GM18498 (cell line): ENCODE results near the gene KLK13.

Source experiments
- ATAC-seq: cut with Tn5 transposase; IDR thresholded peaks from one replicate; pipeline ENCODE4 v1.9.1; 2021; ENCODE audit warnings: mild to moderate bottlenecking, moderate library complexity; ENCODE audit not compliant: unreplicated experiment

The KLK13 gene, protein sequence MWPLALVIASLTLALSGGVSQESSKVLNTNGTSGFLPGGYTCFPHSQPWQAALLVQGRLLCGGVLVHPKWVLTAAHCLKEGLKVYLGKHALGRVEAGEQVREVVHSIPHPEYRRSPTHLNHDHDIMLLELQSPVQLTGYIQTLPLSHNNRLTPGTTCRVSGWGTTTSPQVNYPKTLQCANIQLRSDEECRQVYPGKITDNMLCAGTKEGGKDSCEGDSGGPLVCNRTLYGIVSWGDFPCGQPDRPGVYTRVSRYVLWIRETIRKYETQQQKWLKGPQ

DNA sequence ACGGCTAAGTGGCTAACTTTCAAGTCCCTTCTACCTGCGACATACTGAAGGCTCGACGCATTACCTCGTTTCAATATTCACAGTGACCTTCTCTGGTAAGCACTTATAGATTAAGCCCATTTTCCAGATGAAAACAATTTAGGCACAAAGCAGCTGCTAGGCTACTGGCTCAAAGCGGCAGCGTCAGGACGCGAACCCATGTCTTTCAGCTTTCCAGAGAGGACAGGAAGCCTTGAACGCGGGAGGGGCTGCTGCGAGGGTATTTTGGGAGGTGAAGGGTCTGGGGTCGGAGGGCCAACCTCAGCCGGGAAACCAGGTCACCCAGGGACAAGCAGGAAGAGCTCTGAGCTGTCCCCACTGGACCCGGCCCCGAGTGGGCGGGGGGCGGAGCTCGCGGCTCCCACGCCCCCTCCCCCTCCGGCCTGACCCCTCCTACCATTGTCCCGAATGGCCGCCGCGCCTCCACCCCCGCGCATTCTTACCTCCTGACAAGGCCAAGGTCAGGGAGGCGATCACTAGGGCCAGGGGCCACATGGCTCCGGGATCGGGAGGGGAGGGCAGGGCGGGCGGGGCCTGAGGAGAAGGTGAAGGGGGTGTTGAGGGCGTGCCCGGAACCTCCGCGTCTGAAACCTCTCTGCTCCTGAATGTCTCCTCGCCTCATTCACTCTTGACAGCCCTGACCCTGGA lies at the start of gene KLK13:
Gene KLK13 (minus strand): TSS at position 559 of the 687 bp plus-strand sequence. CDS start 25 bp downstream, at position 534.
- no peak for ATAC-seq

DNA sequence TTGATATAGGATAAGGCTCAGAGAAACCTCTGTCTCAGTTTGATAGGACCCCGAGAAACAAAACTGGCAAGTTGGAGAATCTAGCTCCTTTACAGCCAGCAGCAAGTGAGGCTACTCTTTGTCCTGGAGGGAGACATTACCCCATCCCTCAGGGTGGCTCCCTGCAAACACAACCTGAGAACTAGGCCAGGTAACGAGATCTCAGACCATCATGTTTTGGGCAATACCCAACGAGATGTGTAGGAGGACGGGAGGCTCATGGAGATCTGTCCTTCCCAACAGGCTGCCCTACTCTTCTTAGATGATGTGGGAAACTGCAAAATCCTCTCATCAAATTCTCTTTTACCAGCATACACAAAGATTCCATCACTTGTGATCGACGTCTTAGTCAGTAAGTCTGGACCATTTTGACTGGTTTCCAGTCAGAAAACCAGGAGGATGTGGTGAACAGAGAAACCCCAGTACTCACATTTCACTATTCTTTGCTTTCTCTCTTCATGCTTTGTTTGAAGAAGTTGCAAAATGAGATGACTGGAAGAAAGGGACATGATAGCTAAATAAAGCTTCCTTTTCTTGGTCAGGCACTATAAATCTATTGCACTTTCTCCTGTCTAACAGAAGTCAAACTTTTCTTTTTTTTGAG lies 49.3 kb upstream of the KLK13 start:
- ATAC-seq: no peak

DNA sequence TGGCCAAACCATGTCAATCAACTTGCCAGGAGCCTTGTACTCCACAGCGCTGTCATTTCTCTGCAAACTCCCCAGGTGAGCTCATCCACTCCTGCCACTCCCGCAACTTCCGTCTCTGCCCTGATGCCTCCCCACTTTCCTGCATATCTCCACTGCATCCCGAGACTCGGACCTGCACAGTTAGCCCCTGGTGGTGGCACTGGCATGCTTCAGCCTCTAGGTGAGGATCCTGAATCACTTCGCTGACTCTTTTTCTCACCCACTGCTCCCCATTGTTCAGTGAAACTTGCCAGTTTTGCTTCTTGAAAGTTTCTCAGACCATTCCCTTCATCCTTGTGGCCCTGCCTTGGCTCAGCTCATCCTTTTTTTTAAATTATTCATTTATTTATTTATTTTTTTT lies 46.7 kb upstream of the KLK13 start:
- no peak for ATAC-seq

DNA sequence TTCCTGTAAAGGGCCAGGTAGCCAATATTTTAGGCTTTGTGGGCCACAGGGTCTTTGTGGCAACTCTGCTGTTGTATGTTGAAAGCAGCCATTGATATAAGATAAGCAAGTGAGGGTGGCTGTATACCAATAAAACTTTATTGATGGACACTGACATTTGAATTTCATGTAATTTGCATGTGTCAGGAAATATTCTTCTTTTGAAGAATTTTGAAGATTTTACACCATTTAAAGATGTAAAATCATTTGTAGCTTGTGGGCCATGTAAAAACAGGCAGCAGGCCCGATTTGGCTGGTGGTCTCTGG lies 45.7 kb upstream of the KLK13 start:
- no peak for ATAC-seq

DNA sequence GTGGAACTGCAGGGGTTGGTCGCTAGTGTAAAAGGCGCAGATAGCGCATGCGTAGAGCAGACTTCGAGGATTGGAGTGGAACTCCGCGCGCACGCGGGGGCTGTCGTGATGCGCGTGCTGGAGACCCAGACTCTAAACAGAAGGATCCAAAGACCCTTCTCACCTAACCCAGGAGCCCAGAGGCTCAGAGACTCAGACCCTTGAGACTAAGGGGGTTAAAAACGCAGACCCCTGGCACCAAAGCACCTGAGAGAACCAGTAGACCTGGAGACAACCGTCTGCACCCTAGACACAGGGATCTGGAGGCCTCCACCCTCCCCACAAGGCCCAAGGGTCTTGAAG lies 43.9 kb upstream of the KLK13 start:
- ATAC-seq: peak; percentile 39

DNA sequence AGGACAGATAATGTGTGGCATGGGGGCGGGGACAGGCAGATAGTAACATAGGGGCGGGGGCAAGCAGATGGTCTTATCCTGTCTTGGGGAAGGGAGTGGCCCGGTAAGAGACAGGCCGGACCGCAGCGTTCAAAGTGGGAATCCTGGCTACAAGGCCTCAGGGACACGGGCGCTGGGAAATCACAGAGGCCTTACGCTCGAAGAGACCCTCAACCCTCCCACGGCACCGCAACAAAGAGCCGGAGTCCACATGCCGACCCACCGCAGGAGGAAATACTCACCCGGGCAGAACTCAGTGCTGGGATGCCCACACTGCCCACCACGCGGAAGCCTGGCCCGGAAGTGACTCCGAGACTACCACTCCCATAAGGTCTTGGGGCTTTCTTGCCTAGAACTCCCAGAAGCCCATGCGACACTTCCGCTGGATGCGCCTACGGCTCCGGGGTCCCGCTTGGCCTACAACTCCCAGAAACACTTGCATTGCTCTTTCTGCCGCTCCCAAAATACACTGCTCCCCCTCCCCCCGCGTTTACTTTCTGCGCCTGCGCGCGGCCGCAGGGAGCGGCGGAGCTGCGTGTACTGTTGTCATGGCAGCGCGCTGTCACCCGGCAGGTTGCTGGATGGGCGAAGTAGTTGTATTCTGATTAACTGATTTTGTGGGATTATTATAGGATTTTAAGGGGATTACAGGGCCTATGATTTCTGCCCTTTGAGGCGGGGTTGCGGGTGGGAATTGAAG lies 43.3 kb upstream of the KLK13 start, which contains the start of gene CTU1:
Gene CTU1 (minus strand): TSS at position 344 of the 739 bp plus-strand sequence. CDS start 3,840 bp downstream, outside the sequence.
- ATAC-seq: peak; percentile 96

DNA sequence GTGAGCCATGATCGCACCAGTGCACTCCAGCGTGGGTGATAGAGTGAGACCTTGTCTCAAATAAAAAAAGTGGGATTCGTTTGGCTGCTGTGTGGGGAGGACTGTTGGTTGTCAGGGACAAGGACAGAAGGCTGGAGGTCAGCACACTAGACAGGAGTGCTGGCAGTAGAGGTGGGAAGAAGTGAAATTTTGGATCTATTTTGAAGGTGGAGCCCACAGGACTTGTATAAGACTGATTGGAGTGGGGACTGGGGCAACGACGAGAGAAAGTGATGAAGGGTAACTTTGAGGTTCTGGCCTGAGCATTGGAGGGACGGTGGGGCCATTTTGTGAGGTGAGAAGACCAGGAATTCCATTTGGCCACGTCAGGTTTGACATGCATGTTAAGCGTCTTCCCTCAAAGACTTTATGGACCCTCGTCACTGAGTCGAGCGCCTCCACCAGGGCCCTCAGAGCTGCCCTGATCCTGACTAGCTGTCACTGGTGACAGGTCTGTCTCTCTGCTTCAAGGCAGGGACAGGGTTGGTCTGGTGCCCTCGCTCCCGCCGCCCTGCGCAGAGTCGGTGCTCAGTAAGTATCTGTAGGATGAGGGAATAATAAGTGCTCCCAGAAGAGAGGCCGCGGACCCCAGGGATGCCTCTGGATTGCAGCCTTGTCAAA lies 42.6 kb upstream of the KLK13 start:
- no peak for ATAC-seq

DNA sequence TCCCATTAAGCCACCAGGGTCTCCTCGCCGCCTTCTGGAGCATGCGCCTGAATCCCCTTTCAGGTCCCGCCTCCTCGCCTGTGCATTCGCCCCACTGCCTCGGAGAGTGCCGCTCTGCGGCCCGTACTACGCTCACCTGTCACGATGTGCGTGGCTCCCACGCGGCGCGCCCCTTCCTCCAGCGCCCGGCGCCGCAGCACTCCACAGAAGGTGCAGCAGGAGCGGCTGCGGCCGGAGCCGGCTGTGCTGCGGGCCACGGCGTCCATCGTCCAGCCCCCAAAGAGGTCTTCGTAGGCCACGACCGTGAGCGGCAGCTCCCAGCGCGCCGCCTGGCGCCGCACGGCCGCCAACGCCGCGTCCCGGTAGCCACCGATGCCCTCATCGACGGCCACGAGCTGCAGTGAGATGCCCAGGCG lies 39.0 kb upstream of the KLK13 start:
- ATAC-seq: no peak

DNA sequence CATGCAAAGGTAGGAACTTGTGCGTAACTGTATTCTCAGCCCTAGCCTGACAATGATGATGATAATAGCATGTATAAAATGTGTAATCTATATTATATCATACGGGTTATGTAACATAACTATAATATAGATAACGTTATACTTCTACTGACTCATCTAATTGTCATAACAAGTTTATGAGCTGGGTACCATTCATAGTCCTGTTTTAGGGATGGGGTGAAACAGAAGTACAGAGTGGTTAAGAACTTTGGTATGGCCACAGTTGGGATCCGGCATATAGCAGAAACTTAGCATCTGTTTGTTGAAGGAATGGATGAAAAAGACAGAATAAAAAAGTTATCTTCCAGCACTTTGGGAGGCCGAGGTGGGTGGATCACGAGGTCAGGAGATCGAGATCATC lies 38.1 kb upstream of the KLK13 start:
- ATAC-seq: no peak

DNA sequence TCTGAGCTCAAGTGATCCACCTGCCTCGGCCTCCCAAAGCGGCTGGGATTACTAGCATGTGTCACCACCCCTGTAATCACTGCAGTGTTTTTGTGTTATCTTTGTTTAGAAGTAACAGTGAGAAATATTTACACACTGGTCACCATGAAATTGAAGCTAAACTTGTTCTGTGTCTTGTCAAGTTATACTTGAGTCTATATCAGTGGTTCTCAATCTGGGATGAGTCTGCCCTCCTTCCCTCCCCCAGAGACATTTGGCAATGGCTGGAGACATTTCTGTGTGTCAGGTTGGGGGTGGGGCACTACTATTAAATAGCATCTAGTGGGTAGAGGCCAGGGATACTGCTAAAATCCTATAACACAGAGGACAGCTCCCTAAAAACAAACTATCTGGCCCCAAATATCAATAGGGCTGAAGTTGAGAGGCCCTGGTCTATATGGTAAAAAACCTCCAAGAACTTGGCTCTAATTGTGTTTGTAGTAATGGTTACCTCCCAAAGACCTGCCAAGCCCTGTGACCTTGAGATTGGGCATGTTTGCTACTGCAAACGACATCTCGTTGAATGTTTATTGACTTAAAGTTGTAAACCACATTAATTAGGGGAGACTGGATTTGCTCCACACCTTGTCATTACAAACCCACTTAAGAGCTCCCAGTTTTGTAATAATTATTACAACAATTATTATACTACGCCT lies 36.4 kb upstream of the KLK13 start:
- ATAC-seq: no peak

DNA sequence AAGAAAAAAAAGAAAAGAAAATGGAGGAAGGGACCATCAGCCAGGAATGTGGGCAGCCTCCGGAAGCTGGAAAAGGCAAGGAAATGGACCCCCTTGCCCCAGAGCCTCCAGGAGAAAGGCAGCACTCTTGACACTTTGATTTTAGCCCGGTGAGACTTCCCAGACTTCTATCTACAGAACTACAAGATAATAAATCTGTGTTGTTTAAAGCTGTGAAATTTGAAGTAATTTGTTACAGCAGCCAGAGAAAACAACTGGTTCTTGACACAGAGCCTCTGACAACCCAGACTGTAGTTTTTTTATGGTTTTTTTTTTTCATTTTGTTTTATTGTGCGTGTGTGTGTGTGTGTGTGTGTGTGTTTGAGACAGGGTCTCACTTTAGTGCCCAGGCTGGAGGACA lies 35.7 kb upstream of the KLK13 start:
- ATAC-seq: no peak

DNA sequence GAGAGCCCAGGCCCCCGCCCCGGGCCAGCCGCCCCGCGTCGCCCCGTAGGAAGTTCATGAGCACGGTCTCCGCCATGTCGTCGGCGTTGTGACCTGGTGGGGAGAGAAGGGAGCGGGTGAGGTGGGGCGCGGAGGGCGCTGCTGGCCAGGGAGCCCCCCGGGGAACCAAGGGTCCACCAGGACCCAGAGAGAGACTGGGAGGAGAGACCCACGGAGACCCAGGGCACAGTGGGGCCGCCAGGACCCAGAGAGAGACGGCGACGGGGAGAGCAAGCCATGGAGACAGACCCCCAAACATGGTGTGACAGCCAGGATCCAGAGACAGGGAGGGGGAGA lies 34.1 kb upstream of the KLK13 start:
- no peak for ATAC-seq

DNA sequence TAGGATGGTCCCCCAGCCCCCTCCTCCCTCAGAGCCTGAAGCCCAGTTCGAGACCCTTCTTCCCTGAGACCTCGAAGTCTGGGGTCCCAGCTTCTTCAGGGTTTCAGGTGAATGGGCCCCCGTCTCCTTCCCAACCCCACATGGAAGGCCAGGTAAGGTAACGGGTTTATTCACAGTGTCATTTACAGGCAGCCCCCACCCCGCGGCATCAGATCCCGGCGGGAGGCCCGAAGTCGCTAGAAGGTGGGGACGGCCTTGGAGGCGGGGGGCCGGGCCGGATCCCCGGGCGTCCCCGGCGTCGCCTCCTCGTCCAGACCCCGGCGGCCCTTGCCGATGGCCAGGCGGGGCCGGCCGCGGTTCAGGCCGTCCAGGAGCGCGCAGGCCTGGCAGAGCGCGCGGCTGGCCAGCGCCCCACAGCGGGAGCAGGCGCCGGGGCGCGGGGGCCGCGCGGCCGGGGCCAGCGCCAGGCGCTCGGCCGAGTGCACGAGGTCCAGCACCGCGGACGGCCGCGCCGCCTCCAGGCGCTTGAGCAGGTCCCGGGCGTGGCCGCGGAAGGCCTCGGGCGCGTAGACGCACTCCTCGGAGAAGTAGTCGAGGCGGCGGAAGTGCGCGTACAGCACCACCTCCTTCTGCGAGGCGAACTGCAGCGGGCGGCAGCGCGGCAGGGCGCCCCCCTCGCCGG lies 33.6 kb upstream of the KLK13 start:
- ATAC-seq: no peak

DNA sequence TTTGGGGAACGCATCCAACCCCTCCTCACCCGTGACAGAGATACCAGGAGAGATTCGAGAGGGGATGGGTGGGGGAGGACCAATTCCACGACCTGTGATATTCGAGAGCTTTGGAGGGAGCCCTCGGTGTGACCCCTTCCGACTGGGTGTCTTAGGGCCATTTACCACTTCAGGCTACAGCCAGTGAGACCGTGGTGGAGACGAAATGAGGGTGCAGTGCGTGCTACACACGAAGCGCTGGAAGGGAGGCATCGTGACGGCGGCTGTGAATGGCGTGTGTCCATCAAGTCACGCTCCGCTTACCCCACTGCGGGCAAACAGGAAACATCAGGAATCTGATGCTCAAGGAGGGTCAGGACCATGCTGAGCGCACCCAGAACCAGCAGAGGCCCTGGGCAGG lies 32.9 kb upstream of the KLK13 start:
- ATAC-seq: no peak

DNA sequence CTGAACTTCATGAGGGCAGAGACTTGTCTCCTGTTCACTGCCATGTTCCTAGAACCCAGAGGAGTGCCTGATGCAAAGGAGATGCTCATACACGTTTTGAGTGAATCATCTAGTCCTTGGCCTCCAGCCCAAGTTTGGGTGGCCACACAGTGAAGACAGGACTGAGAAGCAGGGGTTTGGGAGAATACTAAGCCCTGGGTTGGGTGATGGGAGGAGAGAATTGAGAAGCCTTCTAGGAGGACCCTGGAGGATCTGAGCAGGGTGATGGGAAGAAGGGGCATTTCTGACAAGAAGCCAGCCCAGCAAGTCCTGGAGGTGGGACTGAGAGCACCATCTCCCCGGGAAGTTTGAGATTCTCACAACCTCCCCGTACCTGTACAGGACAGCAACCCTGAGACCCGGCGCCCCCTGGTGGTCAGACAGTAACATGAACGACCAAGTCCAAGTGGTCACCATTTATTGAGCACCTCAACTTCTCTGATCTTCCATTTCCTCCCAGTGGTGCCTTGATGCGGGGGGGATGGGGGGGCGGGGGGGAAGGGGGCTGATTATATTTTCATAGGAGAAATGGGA lies 32.4 kb upstream of the KLK13 start:
- no peak for ATAC-seq

DNA sequence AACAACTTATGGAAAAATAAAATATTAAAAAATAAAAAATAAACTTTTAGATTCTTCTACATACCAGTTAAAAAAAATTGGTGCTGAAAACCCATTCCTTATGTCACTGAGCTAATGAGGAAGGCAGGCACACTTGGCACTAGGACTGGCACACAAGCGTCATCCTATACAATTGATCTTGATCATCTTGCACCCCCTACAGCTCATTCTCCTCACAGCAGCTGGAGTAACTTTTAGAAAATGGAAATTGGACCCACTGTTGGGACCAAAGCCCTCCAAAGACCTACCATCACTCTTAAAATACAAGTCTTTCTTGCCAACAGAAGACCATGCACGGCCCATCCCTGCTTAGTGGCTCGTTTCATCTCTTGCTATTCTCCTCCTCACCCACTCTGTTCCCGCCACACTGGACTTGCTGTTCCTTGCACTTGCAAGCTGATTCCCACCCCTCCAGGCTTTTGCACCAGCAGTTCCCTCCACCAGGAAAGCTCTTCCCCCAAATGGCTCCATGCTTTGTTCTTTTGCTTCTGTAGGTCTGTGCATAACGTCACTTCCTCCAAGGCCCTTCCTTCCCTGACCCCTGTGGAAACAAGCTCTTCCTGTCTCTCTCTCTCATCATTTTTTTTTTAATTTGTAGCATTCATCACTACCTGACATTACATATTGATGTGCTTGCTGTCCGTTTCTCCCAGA lies 31.7 kb upstream of the KLK13 start:
- no peak for ATAC-seq

DNA sequence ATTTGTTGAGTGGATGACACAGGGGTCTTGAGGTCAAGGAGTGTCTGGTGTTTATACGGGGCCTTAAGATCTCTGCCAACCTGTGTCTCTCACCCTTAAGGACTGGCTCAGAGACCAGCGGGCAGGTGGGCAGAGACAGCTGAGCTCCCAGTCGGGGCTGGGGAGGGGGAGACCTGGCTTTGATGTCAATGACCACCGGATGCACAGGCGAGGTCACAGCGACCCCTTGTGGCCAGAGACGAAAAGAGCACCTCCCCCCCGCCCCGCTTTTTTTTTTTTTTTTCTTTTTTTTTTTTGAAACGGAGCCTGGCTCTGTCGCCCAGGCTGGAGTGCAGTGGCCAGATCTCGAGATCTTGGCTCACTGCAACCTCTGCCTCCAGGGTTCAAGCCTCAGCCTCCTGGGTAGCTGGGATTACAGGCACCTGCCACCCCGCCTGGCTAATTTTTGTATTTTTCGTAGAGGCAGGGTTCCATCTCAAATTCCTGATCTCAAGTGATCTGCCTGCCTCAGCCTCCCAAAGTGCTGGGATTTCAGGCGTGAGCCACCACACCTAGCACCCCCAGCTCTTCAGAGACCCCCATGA lies 29.9 kb upstream of the KLK13 start:
- no peak for ATAC-seq

DNA sequence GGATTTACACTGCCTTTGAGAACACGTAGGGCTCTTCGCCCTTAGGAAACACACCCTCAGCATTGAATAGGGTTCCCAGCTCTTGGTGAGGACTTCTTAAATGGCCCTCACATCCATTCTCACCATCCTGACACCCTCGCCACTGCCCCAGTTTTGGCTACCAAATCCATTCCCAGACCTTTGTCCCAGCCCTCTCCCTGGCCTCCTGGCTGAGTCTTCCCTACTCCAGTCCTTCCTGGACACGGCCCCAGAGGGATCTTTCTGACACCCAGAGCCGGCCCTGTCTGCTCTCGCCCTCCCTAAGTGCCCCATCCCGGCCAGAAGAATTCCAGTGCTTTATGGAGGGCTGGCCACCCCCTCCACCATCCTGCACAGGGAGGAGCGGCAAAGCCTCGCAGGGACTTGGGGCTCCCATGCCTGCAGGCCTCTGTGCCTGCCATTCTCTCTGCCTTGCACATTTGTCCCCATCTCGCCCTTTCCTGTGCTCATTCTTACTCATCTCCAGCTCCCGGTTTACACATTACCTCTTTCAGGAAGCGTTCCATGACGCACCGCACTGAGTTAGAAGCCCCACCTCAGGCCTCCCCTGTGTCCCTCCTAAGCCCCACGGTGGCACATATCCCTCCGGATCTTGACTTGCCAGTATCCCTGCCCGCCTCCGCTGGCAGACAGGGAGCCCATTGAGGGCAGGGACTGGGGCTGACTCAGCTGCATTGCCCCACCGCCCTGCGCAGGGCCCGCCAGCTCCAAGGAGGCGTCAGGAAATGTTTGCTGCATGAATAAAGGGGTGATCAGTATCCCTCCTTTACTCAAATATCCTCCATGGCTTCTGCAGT lies 28.8 kb upstream of the KLK13 start:
- ATAC-seq: no peak
